ENCODE measurements around the gene RNF157.
"Not testable (repeated sequence)": the region's sequence is repeated elsewhere in the genome, so short reads cannot be mapped to it uniquely, and the experiment has no call there.

GRCh38 chr17:76252967-76253766, 12.9 kb upstream of the RNF157 start:
- TF ChIP-seq POLR2A (IDR thresholded peaks at IDR 0.05; ENCODE audit: low read depth, low read length); POLR2AphosphoS5 (IDR thresholded peaks at IDR 0.05; ENCODE audit: low read depth, low read length); TAF1 (IDR thresholded peaks at IDR 0.05; ENCODE audit: borderline replicate concordance, low read depth, low read length): not testable (repeated sequence)
